OCI-LY3 (cell line): ENCODE results near the gene TECR.

Source experiments
- EZH2phosphoT487 ChIP-seq: fragments of 200-600 bp; shearing (Covaris generic); IDR thresholded peaks from 2 replicates; pipeline ENCODE4 v1.6.1; 2018; ENCODE audit warnings: antibody characterized with exemption, mixed run types, low read depth
- TF ChIP-seq, protein P1 (sequence below): fragments of 200-600, 300-600 bp; sonication (generic); IDR thresholded peaks from 2 replicates; pipeline ENCODE4 v1.5.1; 2014; ENCODE audit warnings: antibody characterized with exemption, low read length, low read depth

DNA sequence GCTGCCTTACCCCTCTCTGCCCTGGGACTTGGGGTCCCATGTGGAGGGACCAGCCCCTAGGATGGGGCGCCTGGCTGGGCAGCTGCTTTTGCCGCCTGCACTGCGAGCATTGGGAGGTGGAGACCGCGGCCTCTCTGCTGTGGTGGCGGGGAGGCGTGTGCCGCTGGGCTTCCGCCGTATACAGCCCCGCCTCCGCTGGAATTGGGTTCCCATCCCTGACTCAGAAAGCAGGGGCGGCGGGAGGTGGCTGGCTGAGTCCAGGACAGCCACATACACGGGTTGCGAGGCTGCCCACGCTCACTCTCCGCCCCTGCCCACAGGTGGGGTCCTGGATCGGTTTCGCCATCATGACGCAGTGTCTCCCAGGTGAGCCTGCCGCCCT is 35.9 kb downstream of the TECR start:
- TF ChIP-seq, protein P1, sequence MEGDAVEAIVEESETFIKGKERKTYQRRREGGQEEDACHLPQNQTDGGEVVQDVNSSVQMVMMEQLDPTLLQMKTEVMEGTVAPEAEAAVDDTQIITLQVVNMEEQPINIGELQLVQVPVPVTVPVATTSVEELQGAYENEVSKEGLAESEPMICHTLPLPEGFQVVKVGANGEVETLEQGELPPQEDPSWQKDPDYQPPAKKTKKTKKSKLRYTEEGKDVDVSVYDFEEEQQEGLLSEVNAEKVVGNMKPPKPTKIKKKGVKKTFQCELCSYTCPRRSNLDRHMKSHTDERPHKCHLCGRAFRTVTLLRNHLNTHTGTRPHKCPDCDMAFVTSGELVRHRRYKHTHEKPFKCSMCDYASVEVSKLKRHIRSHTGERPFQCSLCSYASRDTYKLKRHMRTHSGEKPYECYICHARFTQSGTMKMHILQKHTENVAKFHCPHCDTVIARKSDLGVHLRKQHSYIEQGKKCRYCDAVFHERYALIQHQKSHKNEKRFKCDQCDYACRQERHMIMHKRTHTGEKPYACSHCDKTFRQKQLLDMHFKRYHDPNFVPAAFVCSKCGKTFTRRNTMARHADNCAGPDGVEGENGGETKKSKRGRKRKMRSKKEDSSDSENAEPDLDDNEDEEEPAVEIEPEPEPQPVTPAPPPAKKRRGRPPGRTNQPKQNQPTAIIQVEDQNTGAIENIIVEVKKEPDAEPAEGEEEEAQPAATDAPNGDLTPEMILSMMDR: no peak
- no peak for TF ChIP-seq EZH2phosphoT487
